K562 (cell line): ENCODE results near the gene MC3R. TPM values are rescaled to one million over a fixed set of nuclear protein-coding genes. Genes with fewer than 3 reads are reported as not detected.

Experiments
- ATAC-seq: fragments of 200-7000 bp; cut with Tn5 transposase; 3 replicates; pipeline ENCODE4 v1.9.1; 2020; ENCODE audit warnings: moderate library complexity
- BruUV-seq: library from RNA; stranded (reverse); fragments of 400-500 nt; replicated peaks from 2 replicates; lab custom pipeline; 2021; lab: Mats Ljungman, UMichigan
- CTCF ChIA-PET: fragments of 300-600 bp; formaldehyde crosslinking; extraction: SDS; loops from one replicate; lab custom pipeline; 2021; ENCODE audit warnings: low intra/inter-chr PET ratio; lab: Yijun Ruan, JAX
- POLR2A ChIA-PET: fragments of 300-600, 350-650 bp; sonication (Branson Sonifier 250); formaldehyde crosslinking; extraction: SDS; loops from one replicate; lab custom pipeline; 2021; ENCODE audit warnings: antibody characterized with exemption, inconsistent platforms; lab: Yijun Ruan, JAX
- DNase-seq, 4 experiments: peaks; one replicate each; pipeline versions ENCODE4 v3.0.0 to v3.0.0-alpha.2; 2011 to 2018; ENCODE audit warnings: low spot score in 3 of 4, mixed read lengths in 3 of 4; ENCODE audit errors: extremely low read depth in 1 of 4
- FAIRE-seq: peaks from 2 replicates; lab custom pipeline; 2011; peaks lifted over from hg19 to GRCh38; lab: Jason Lieb, UNC
- H2AFZ ChIP-seq: 2 replicates; pipeline ENCODE4 v1.6.0; 2011; ENCODE audit warnings: low read depth, low read length, control low read depth, inconsistent platforms
- H3K27ac ChIP-seq: fragments of 200-600 bp; 3 replicates; pipeline ENCODE4 v1.8.0; 2011; ENCODE audit warnings: low read depth, mild to moderate bottlenecking, control low read depth, inconsistent platforms, low read length, moderate library complexity, mixed read lengths; ENCODE audit errors: extremely low read depth
- H3K27me3 ChIP-seq, 2 experiments: fragments of 300-600 bp in 1 of 2; 2 replicates in 1 of 2; 3 replicates in 1 of 2; pipeline versions ENCODE4 v1.6.0 to v1.8.0; 2011; ENCODE audit warnings: inconsistent platforms in 2 of 2, low read length in 2 of 2, mild to moderate bottlenecking in 1 of 2, mixed read lengths in 1 of 2, moderate library complexity in 1 of 2; ENCODE audit not compliant: control insufficient read depth in 2 of 2, insufficient read depth in 2 of 2
- H3K36me3 ChIP-seq: fragments of 300-600 bp; 3 replicates; pipeline ENCODE4 v1.8.0; 2011; ENCODE audit warnings: mild to moderate bottlenecking, low read length, inconsistent platforms; ENCODE audit not compliant: control insufficient read depth, insufficient read depth
- H3K4me1 ChIP-seq, 2 experiments: fragments of 200-600 bp in 1 of 2; replicated peaks in 1 of 2; 2 replicates in 1 of 2; 3 replicates in 1 of 2; pipeline versions ENCODE4 v1.5.1 to v1.8.0; 2011; ENCODE audit warnings: inconsistent platforms in 2 of 2, low read length in 2 of 2, mild to moderate bottlenecking in 1 of 2, mixed read lengths in 1 of 2, moderate library complexity in 1 of 2; ENCODE audit not compliant: control insufficient read depth in 2 of 2, insufficient read depth in 2 of 2
- H3K4me2 ChIP-seq: 2 replicates; pipeline ENCODE4 v1.6.1; 2011; ENCODE audit warnings: low read length, control low read depth, inconsistent platforms, mixed read lengths; ENCODE audit not compliant: insufficient read depth
- H3K4me3 ChIP-seq: fragments of 200-600 bp; sonication (generic), shearing (Covaris generic); 2 replicates; pipeline ENCODE4 v1.5.1; 2016; ENCODE audit warnings: control low read depth, inconsistent platforms
- H3K79me2 ChIP-seq: fragments of 200-600 bp; 3 replicates; pipeline ENCODE4 v1.8.0; 2011; ENCODE audit warnings: low read length, inconsistent platforms; ENCODE audit not compliant: control insufficient read depth, insufficient read depth
- H3K9ac ChIP-seq, 2 experiments: 2 replicates each; pipeline versions ENCODE4 v1.6.0 to v1.6.1; 2011; ENCODE audit warnings: low read depth in 2 of 2, low read length in 2 of 2, control low read depth in 1 of 2, inconsistent platforms in 1 of 2, mild to moderate bottlenecking in 1 of 2, mixed read lengths in 1 of 2; ENCODE audit not compliant: insufficient read depth in 1 of 2
- H3K9me1 ChIP-seq: one replicate; pipeline ENCODE4 v1.6.0; 2011; ENCODE audit warnings: inconsistent platforms, mild to moderate bottlenecking, low read length, moderate library complexity; ENCODE audit not compliant: control insufficient read depth, insufficient read depth
- H3K9me3 ChIP-seq: replicated peaks from 2 replicates; pipeline ENCODE4 v1.5.1; 2011; ENCODE audit warnings: low read depth, low read length, inconsistent platforms; ENCODE audit not compliant: control insufficient read depth, insufficient read depth
- H4K20me1 ChIP-seq: replicated peaks from 2 replicates; pipeline ENCODE4 v1.6.1; 2011; ENCODE audit warnings: low read length, inconsistent platforms, mixed read lengths; ENCODE audit not compliant: control insufficient read depth, insufficient read depth
- BHLHE40 ChIP-seq: IDR thresholded peaks from 2 replicates; pipeline ENCODE4 v1.6.1; 2011; ENCODE audit warnings: low read length, improper control_type of control experiment
- DNMT1 ChIP-seq: fragments of 450-650 bp; IDR thresholded peaks from 2 replicates; pipeline ENCODE4 v1.6.1; 2016; ENCODE audit warnings: antibody characterized with exemption, mild to moderate bottlenecking
- FOSL1 ChIP-seq: fragments of 200-800 bp; sonication (Bioruptor generic); conservative IDR thresholded peaks from 2 replicates; pipeline ENCODE4 v1.6.1; 2016; ENCODE audit warnings: missing genetic modification characterization, missing compliant biosample characterization
- JUND ChIP-seq, 2 experiments: IDR thresholded peaks; 2 replicates in 1 of 2; 3 replicates in 1 of 2; pipeline ENCODE4 v1.6.1; 2011; ENCODE audit warnings: borderline replicate concordance in 2 of 2, low read depth in 2 of 2, low read length in 2 of 2, improper control_type of control experiment in 1 of 2, missing biosample characterization in 1 of 2, missing genetic modification characterization in 1 of 2, missing genetic modification reagents in 1 of 2
- SMC3 ChIP-seq: conservative IDR thresholded peaks from 2 replicates; pipeline ENCODE4 v1.6.1; 2011; ENCODE audit warnings: low read depth, low read length, improper control_type of control experiment; ENCODE audit not compliant: insufficient read depth
- WGBS: fragments of 100-300 bp; shearing (Covaris generic); methylation state at CpG from one replicate; pipeline ENCODE4 v1.1.6; 2016; ENCODE audit warnings: low coverage, mixed read lengths; ENCODE audit not compliant: insufficient coverage; ENCODE audit errors: missing lambda C conversion rate; 5-methylcytosine and 5-hydroxymethylcytosine counted together
- in situ Hi-C: fragments of 300-500 bp; cut with MboI; formaldehyde crosslinking; loops from 4 replicates; pipeline ENCODE4 v1.15.0; 2018; ENCODE audit warnings: inconsistent platforms, mixed read lengths
- intact Hi-C: fragments of 100-400 bp; cut with micrococcal nuclease; formaldehyde crosslinking; loops from 2 replicates; pipeline ENCODE4 v1.14.2; 2022
- polyA plus RNA-seq, 8 experiments: library from polyadenylated mRNA; depleted of rRNA in 4 of 8; stranded (reverse) in 5 of 8; unstranded in 3 of 8; fragments of >200 nt; fragmentation: Nextera tagmentation in 2 of 8; fragmentation: Illumina TruSeq in 1 of 8; extraction: Ambion mirVana in 2 of 8; extraction: Trizol in 1 of 8; gene quantifications; 2 replicates each; pipeline versions ENCODE4 v1.2.1 to v1.2.3, GENCODE V29; 2011 to 2014; ENCODE audit warnings: inconsistent platforms in 1 of 8, missing spikeins in 1 of 8
- total RNA-seq, 7 experiments: library from RNA; depleted of rRNA in 6 of 7; stranded (reverse); fragments of >200 nt in 6 of 7; fragmentation: Illumina TruSeq in 2 of 7; extraction: Trizol in 2 of 7; gene quantifications; 2 replicates each; pipeline versions ENCODE4 v1.2.1 to v1.2.3, GENCODE V29; 2011 to 2021; ENCODE audit warnings: low replicate concordance in 1 of 7

The MC3R gene
- total and polyA plus RNA-seq, 9 of the 15 experiments (the other 6 are each of a cell fraction or from before 2014, with no cell fraction given): not detected

DNA sequence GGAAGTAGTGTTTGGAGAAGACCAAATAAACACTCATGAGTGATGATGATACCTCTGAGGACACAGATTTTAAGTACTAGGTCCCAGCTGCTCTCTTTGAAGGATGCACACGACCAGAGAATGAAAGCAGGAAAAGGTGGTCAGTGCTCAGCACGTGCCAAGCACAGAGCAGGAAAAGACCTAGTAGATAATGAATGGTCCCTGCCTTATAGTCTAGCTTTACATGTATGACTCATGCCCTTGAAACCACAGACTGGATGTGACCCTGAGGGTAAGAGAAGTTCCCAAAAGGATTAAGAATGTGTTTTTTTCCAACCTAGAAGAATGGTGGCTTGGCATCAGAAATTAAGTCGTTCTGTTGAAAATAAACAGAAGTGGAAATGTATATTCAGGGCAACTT lies 2.8 kb upstream of the MC3R start:
- no peaks in the 10 kb centered on the region for H3K79me2 ChIP-seq
- no peaks in the 10 kb centered on the region for H4K20me1 ChIP-seq
- ChIA-PET POLR2A (no interaction called here), CTCF (no interaction called here)
- no peaks in the 10 kb centered on the region; a peak in 1 of 5 replicates for H3K4me1 ChIP-seq
- 0% methylated on average over 3 of the region's 3 CpGs for WGBS
- no peak for TF ChIP-seq SMC3
- TF ChIP-seq DNMT1: no peak
- TF ChIP-seq JUND (IDR thresholded peaks at IDR 0.05; ENCODE audit: borderline replicate concordance, low read depth, low read length): peak; percentile 17; the same call in 1 of the 2 replicates
- no peak for TF ChIP-seq JUND (tag; IDR thresholded peaks at IDR 0.05; ENCODE audit: borderline replicate concordance, low read depth, low read length)
- 0 out of 2 replicates have a peak, but pooled peaks have one; percentile 26 for TF ChIP-seq FOSL1
- peak; percentile 60 for TF ChIP-seq BHLHE40
- in situ Hi-C loops: loop anchor here (25.0 kb wide), 1 partner anchor 1583 kb away; no protein-coding TSS in a partner anchor
- H3K36me3 ChIP-seq: no peaks in the 10 kb centered on the region
- DNase-seq: no peak
- H3K9me1 ChIP-seq: no peaks in the 10 kb centered on the region
- no peak overlapping the region for H3K4me2 ChIP-seq
- no peak for FAIRE-seq
- peaks cover 0 to 7% of the 10 kb centered on the region in 2 experiments; a peak in 2 of 5 replicates for H3K27me3 ChIP-seq
- H3K27ac ChIP-seq: no peak overlapping the region
- BruUV-seq: no TSS peak
- H3K9me3 ChIP-seq: no peaks in the 10 kb centered on the region; the same call in 1 of the 2 replicates
- H3K9ac ChIP-seq: no peak overlapping the region
- no peak overlapping the region for H3K4me3 ChIP-seq
- H2AFZ ChIP-seq: no peak overlapping the region
- intact Hi-C loops: no loop called here
- ATAC-seq: no peak
